Heart right ventricle (tissue), 16 donors: ENCODE data around the gene JMJD8. TPM values are rescaled to one million over a fixed set of nuclear protein-coding genes. Genes with fewer than 3 reads are reported as not detected.
"Not testable (repeated sequence)": the region's sequence is repeated elsewhere in the genome, so short reads cannot be mapped to it uniquely, and the experiment has no call there.

Source experiments
- ATAC-seq, 8 donors: fragments of 200-7000 bp; cut with Tn5 transposase; one replicate each; pipeline ENCODE4 v1.9.1; 2020; ENCODE audit warnings: mild to moderate bottlenecking in 8 of 8, moderate library complexity in 8 of 8, moderate number of reproducible peaks in 1 of 8
- DNase-seq, 2 donors: peaks; one replicate each; pipeline ENCODE4 v3.0.0-alpha.2; 2020
- H3K27ac ChIP-seq, 10 donors: fragments of 200-600 bp; sonication (generic) in 2 of 10; one replicate each; pipeline versions ENCODE4 v1.5.0 to v1.8.0; 2020 to 2022; ENCODE audit warnings: mild to moderate bottlenecking in 3 of 10
- H3K27me3 ChIP-seq, 7 donors: fragments of 200-600 bp; one replicate each; pipeline ENCODE4 v1.8.0; 2021 to 2022; ENCODE audit warnings: mild to moderate bottlenecking in 2 of 7
- H3K36me3 ChIP-seq, 9 donors: fragments of 200-600 bp; sonication (generic) in 1 of 9; one replicate each; pipeline versions ENCODE4 v1.5.0 to v1.8.0; 2020 to 2022; ENCODE audit warnings: mild to moderate bottlenecking in 2 of 9
- H3K4me1 ChIP-seq, 9 donors: fragments of 200-600 bp; sonication (generic) in 1 of 9; one replicate each; pipeline versions ENCODE4 v1.5.0 to v1.8.0; 2020 to 2022; ENCODE audit warnings: mild to moderate bottlenecking in 4 of 9
- H3K4me3 ChIP-seq, 10 donors: fragments of 200-600 bp; sonication (generic) in 2 of 10; one replicate each; pipeline versions ENCODE4 v1.5.0 to v1.8.0; 2020 to 2022; ENCODE audit warnings: mild to moderate bottlenecking in 7 of 10, moderate library complexity in 2 of 10
- H3K9me3 ChIP-seq, 11 donors: fragments of 200-600 bp in 10 of 11; sonication (generic) in 2 of 11; one replicate each; pipeline versions ENCODE4 v1.5.0 to v1.8.0; 2013 to 2022; ENCODE audit warnings: mild to moderate bottlenecking in 2 of 11, control low read depth in 1 of 11, moderate library complexity in 1 of 11
- CTCF ChIP-seq, 9 donors: fragments of 200-600 bp; sonication (generic) in 2 of 9; IDR thresholded peaks; one replicate each; pipeline versions ENCODE4 v1.5.0 to v1.8.0; 2021 to 2022; ENCODE audit warnings: antibody characterized with exemption in 9 of 9, mild to moderate bottlenecking in 5 of 9, moderate library complexity in 1 of 9
- WGBS, 2 donors: extraction: QIAGEN DNeasy Blood & Tissue Kit; methylation state at CpG; one replicate each; pipeline ENCODE4 v1.1.7; 2013; ENCODE audit warnings: inconsistent platforms in 1 of 2; 5-methylcytosine and 5-hydroxymethylcytosine counted together
- intact Hi-C, 10 donors: fragments of 100-400 bp; cut with DNase I; formaldehyde crosslinking; loops; one replicate each; pipeline versions ENCODE4 v1.11.1 to v1.14.2; 2022
- polyA plus RNA-seq, 2 donors: library from polyadenylated mRNA; stranded (reverse); fragments of 200-250 nt; gene quantifications; one replicate each; pipeline ENCODE4 v1.2.3, GENCODE V29; 2013
- total RNA-seq, 10 donors: library from RNA; stranded (reverse); fragmentation: NEBNext Ultra II Directional in 3 of 10; extraction: Animal tissue kit (Norgen Biotek cat#: 25700) in 3 of 10; gene quantifications; one replicate each; pipeline versions ENCODE4 v1.2.1 to v1.2.4, GENCODE V29; 2021 to 2023
- donor health status: Arrhythmogenic right ventricular cardiomyopathy.
- donor health status: ischemic (EF 13 %, LVEDD 7.1; RV severe dilation, severe dysfunction).
- donor health status: healthy with polysubstance abuse.
- donor health status: DM: no; HTN: yes; CAD: no.
- donor health status: DM: no; HTN: no; CAD: no.
- donor health status: ischemic (EF 25% LVEDD 6.9; RV normal size, moderate dysfunction).
- donor health status: ischemic (EF 25% LVEDD 5.7; RV mildly dilated, moderate dysfunction).
- donor health status: healthy.
- donor health status: DM: yes; HTN: yes; CAD: no.
- donor health status: Ischemic cardiomyopathy.
- donor health status: ischemic (EF 35%, LVEDD 5.7; RV mildly dilated, moderate dysfunction).
- donor health status: nonischemic (EF 11% LVEDD 7.7; RV severe dilation, severe dysfunction).
- donor health status: DM: yes; HTN: yes; CAD: no.
- donor health status: PGD.
- donor health status: ischemic (EF 29% LVEDD 5.4; RV normal size, mild dysfunction).
- donor health status: nonischemic (EF 23%, LVEDD 6.1; RV moderate dilation, normal function).

JMJD8 gene
- total and polyA plus RNA-seq, 12 donors = 34.7 to 60.6 (median 44.0) TPM

DNA sequence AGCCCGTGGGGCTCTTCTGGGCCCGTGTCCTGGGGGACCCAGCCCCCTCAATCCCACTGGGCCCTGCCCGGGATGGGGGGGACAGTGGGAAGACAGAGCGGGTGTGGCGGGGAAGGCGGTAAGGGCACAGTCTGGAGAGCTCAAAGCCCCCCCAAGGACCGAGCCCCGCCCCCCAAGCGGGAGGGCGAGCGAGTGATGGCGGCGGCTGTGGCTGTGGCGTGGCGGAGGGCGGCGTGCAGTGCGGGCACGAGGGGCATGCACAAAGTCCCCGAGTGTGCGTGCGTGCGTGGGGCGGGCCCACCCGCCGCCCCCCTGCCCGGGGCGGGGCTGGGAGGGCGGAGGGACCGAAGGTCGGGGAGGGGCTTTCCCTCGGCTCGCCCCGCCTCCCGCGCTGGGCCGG, 9.6 kb upstream of the JMJD8 start:
- no peak overlapping the region for H3K4me3 ChIP-seq
- DNase-seq = no peak
- no peak for ATAC-seq
- H3K27me3 ChIP-seq = peaks cover 20 to 75% (median 71%) of the 10 kb centered on the region in 7 donors
- H3K9me3 ChIP-seq = no peaks in the 10 kb centered on the region
- intact Hi-C loops = no loop called here
- no peak overlapping the region for H3K27ac ChIP-seq
- TF ChIP-seq CTCF (IDR thresholded peaks at IDR 0.05) = no peak
- H3K4me1 ChIP-seq = peaks cover 15 to 39% (median 33%) of the 10 kb centered on the region in 9 donors
- WGBS, 2 donors = 3% methylated on average over 31 to 36 of the region's 37 CpGs
- no peaks in the 10 kb centered on the region for H3K36me3 ChIP-seq

GRCh38 chr16:693364-693763, 9.2 kb upstream of the JMJD8 start:
- ATAC-seq = no peak
- Histone ChIP-seq H3K27me3 (peaks cover 20 to 72% (median 67%) of the 10 kb centered on the region in 7 donors), H3K4me3 (no peak overlapping the region), H3K27ac (no peak overlapping the region), H3K4me1 (peaks cover 15 to 43% (median 37%) of the 10 kb centered on the region in 9 donors), H3K9me3 (no peaks in the 10 kb centered on the region), H3K36me3 (no peaks in the 10 kb centered on the region)
- intact Hi-C loops = no loop called here
- DNase-seq = no peak
- 32 to 40% methylated on average over 21 to 22 of the region's 22 CpGs for WGBS, 2 donors
- no peak for TF ChIP-seq CTCF (IDR thresholded peaks at IDR 0.05)

GRCh38 chr16:692356-693108, 8.4 kb upstream of the JMJD8 start:
- no peak overlapping the region for H3K4me3 ChIP-seq
- peaks cover 0 to 8% (median 0%) of the 10 kb centered on the region in 9 donors for H3K36me3 ChIP-seq
- WGBS, 2 donors = 65 to 70% methylated on average over 10 of the region's 10 CpGs
- H3K27ac ChIP-seq = no peak overlapping the region
- H3K27me3 ChIP-seq = peaks cover 20 to 65% (median 58%) of the 10 kb centered on the region in 7 donors
- no peak for TF ChIP-seq CTCF (IDR thresholded peaks at IDR 0.05)
- peaks cover 15 to 43% (median 37%) of the 10 kb centered on the region in 9 donors for H3K4me1 ChIP-seq
- intact Hi-C loops = no loop called here
- H3K9me3 ChIP-seq = no peaks in the 10 kb centered on the region
- no peak for DNase-seq
- no peak for ATAC-seq

DNA sequence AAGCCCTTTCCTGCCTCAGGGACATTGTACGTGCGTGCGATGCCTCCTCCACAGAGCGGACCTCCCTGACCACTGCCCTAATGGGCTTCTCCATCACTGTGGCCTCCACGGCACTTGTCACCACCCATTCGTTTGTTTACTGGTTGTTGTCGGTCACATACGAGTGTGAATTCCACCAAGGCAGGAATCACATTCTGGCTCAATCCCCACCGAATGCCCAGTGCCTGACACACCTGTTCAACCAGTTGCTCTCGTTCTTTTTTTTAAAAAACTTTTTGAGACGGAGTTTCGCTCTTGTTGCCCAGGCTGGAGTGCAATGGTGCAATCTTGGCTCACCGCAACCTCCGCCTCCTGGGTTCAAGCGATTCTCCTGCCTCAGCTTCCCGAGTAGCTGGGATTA, 7.1 kb upstream of the JMJD8 start:
- intact Hi-C loops, H3K9me3 ChIP-seq, H3K27ac ChIP-seq, ATAC-seq, DNase-seq, H3K4me3 ChIP-seq: not testable (repeated sequence)
- 89 to 90% methylated on average over 16 of the region's 16 CpGs for WGBS, 2 donors
- H3K36me3 ChIP-seq = peaks cover 0 to 21% (median 0%) of the 10 kb centered on the region in 9 donors
- H3K27me3 ChIP-seq = peaks cover 20 to 52% (median 46%) of the 10 kb centered on the region in 7 donors
- peaks cover 15 to 43% (median 37%) of the 10 kb centered on the region in 9 donors for H3K4me1 ChIP-seq
